Neuronal stem cell (in vitro differentiated cells): Measurements from ENCODE around the gene ADTRP.
"Not testable (repeated sequence)": the region's sequence is repeated elsewhere in the genome, so short reads cannot be mapped to it uniquely, and the experiment has no call there.

ENCODE experiments used
- DNase-seq: peaks from one replicate; pipeline ENCODE4 v3.0.0-alpha.2; 2013; ENCODE audit warnings: low spot score
- H2AFZ ChIP-seq: one replicate; pipeline ENCODE4 v1.6.1; 2013; ENCODE audit warnings: mild to moderate bottlenecking, low read length, inconsistent platforms
- H2AK5ac ChIP-seq: 2 replicates; pipeline ENCODE4 v1.6.1; 2013; ENCODE audit warnings: low read depth, mild to moderate bottlenecking, inconsistent platforms, low read length, moderate library complexity, mixed read lengths
- H2BK120ac ChIP-seq: 2 replicates; pipeline ENCODE4 v1.6.1; 2013; ENCODE audit warnings: low read depth, mild to moderate bottlenecking, inconsistent platforms, low read length, moderate library complexity, mixed read lengths
- H2BK12ac ChIP-seq: one replicate; pipeline ENCODE4 v1.6.1; 2013; ENCODE audit warnings: low read length, inconsistent platforms
- H2BK15ac ChIP-seq: 2 replicates; pipeline ENCODE4 v1.6.1; 2013; ENCODE audit warnings: mild to moderate bottlenecking, low read length, inconsistent platforms, mixed read lengths
- H2BK5ac ChIP-seq: one replicate; pipeline ENCODE4 v1.6.1; 2013; ENCODE audit warnings: inconsistent platforms, mild to moderate bottlenecking, low read length, moderate library complexity
- H3K14ac ChIP-seq: one replicate; pipeline ENCODE4 v1.6.1; 2013; ENCODE audit warnings: low read length, inconsistent platforms
- H3K18ac ChIP-seq: 2 replicates; pipeline ENCODE4 v1.6.1; 2013; ENCODE audit warnings: low read length, inconsistent platforms
- H3K23ac ChIP-seq: 2 replicates; pipeline ENCODE4 v1.6.1; 2013; ENCODE audit warnings: low read depth, mild to moderate bottlenecking, mixed read lengths, low read length, inconsistent platforms; ENCODE audit not compliant: poor library complexity
- H3K27ac ChIP-seq: replicated peaks from 3 replicates; pipeline ENCODE4 v1.5.1; 2013; ENCODE audit warnings: low read length, inconsistent platforms
- H3K27me3 ChIP-seq, 3 experiments: 2 replicates each; pipeline ENCODE4 v1.6.1; 2013; ENCODE audit warnings: low read length in 3 of 3, mild to moderate bottlenecking in 2 of 3, inconsistent platforms in 1 of 3, low read depth in 1 of 3, mixed read lengths in 1 of 3, moderate library complexity in 1 of 3; ENCODE audit not compliant: control insufficient read depth in 3 of 3, insufficient read depth in 3 of 3
- H3K36me3 ChIP-seq, 2 donors: replicated peaks in 1 of 2; 2 replicates each; pipeline ENCODE4 v1.6.1; 2013; ENCODE audit warnings: low read length in 2 of 2; ENCODE audit not compliant: control insufficient read depth in 2 of 2, insufficient read depth in 2 of 2
- H3K4ac ChIP-seq: 2 replicates; pipeline ENCODE4 v1.6.1; 2013; ENCODE audit warnings: inconsistent platforms, mild to moderate bottlenecking, low read length, moderate library complexity
- H3K4me1 ChIP-seq, 2 donors: 1 replicate in 1 of 2; 2 replicates in 1 of 2; pipeline ENCODE4 v1.6.1; 2013; ENCODE audit warnings: low read length in 2 of 2, low read depth in 1 of 2; ENCODE audit not compliant: control insufficient read depth in 2 of 2, insufficient read depth in 1 of 2
- H3K4me2 ChIP-seq: one replicate; pipeline ENCODE4 v1.6.1; 2013; ENCODE audit warnings: mild to moderate bottlenecking, low read length, inconsistent platforms; ENCODE audit not compliant: insufficient read depth, poor library complexity, severe bottlenecking
- H3K4me3 ChIP-seq, 2 donors: 2 replicates each; pipeline ENCODE4 v1.5.1; 2013; ENCODE audit warnings: low read length in 2 of 2, mild to moderate bottlenecking in 2 of 2, inconsistent platforms in 1 of 2, moderate library complexity in 1 of 2
- H3K79me1 ChIP-seq: one replicate; pipeline ENCODE4 v1.6.1; 2013; ENCODE audit warnings: low read depth, mild to moderate bottlenecking, inconsistent platforms, low read length, moderate library complexity
- H3K9ac ChIP-seq: one replicate; pipeline ENCODE4 v1.6.1; 2013; ENCODE audit warnings: mild to moderate bottlenecking, low read depth, low read length, inconsistent platforms; ENCODE audit not compliant: poor library complexity
- H3K9me3 ChIP-seq, 2 donors: replicated peaks in 1 of 2; 2 replicates each; pipeline versions ENCODE3 to v1.6.1; 2013; ENCODE audit warnings: low read length in 2 of 2, mild to moderate bottlenecking in 2 of 2, inconsistent platforms in 1 of 2, low read depth in 1 of 2, mixed read lengths in 1 of 2, moderate library complexity in 1 of 2; ENCODE audit not compliant: control insufficient read depth in 2 of 2, insufficient read depth in 1 of 2
- H4K8ac ChIP-seq: one replicate; pipeline ENCODE4 v1.6.1; 2013; ENCODE audit warnings: low read depth, mild to moderate bottlenecking, inconsistent platforms, low read length, moderate library complexity
- H4K91ac ChIP-seq: one replicate; pipeline ENCODE4 v1.6.1; 2013; ENCODE audit warnings: low read length, low read depth, mild to moderate bottlenecking, inconsistent platforms; ENCODE audit not compliant: poor library complexity
- WGBS, 2 donors: extraction: QIAGEN DNeasy Blood & Tissue Kit; methylation state at CpG; one replicate each; pipeline ENCODE4 v1.1.7; 2013; ENCODE audit warnings: missing lambda C conversion rate in 2 of 2, mixed read lengths in 1 of 2; ENCODE audit not compliant: insufficient read length in 2 of 2, insufficient replicate concordance in 1 of 2; ENCODE audit errors: extremely low coverage in 2 of 2; 5-methylcytosine and 5-hydroxymethylcytosine counted together

ADTRP gene

GRCh38 chr6:11681357-11681756 lies 97.2 kb downstream of the ADTRP start:
- H3K79me1 ChIP-seq: no peaks in the 10 kb centered on the region
- no peak overlapping the region for H3K27ac ChIP-seq
- H3K27me3 ChIP-seq: no peaks in the 10 kb centered on the region
- H3K9ac ChIP-seq: no peak overlapping the region
- DNase-seq: no peak
- no peak overlapping the region for H3K14ac ChIP-seq
- no peak overlapping the region for H2BK5ac ChIP-seq
- no peak overlapping the region for H4K8ac ChIP-seq
- no peak overlapping the region for H2BK120ac ChIP-seq
- H3K9me3 ChIP-seq: peaks cover 2 to 7% of the 10 kb centered on the region in 2 donors
- no peak overlapping the region for H3K4ac ChIP-seq
- no peak overlapping the region for H2AFZ ChIP-seq
- no peak overlapping the region for H2BK15ac ChIP-seq
- H3K4me2 ChIP-seq: no peak overlapping the region
- no peak overlapping the region for H2AK5ac ChIP-seq
- H3K23ac ChIP-seq: no peak overlapping the region
- no peak overlapping the region for H3K4me3 ChIP-seq
- no peak overlapping the region for H4K91ac ChIP-seq
- no peaks in the 10 kb centered on the region for H3K4me1 ChIP-seq
- H3K36me3 ChIP-seq: no peaks in the 10 kb centered on the region
- WGBS, 2 donors: no CpG with 5 or more reads among the region's 1 CpG
- H2BK12ac ChIP-seq: no peak overlapping the region
- H3K18ac ChIP-seq: no peak overlapping the region

- H4K91ac ChIP-seq, H3K14ac ChIP-seq: not testable (repeated sequence)
- no CpG with 5 or more reads among the region's 7 CpGs for WGBS, 2 donors
These were observed 98.1 kb downstream of the ADTRP start for GRCh38 chr6:11680479-11680878.

GRCh38 chr6:11679099-11679498 lies 99.5 kb downstream of the ADTRP start:
- no peaks in the 10 kb centered on the region for H3K36me3 ChIP-seq
- no peak overlapping the region for H2AFZ ChIP-seq
- no peak overlapping the region for H3K18ac ChIP-seq
- H3K79me1 ChIP-seq: no peaks in the 10 kb centered on the region
- H3K27ac ChIP-seq: no peak overlapping the region
- no peak overlapping the region for H3K4ac ChIP-seq
- H3K4me2 ChIP-seq: no peak overlapping the region
- no peak overlapping the region for H4K8ac ChIP-seq
- DNase-seq: no peak
- no peak overlapping the region for H2BK15ac ChIP-seq
- no peak overlapping the region for H2AK5ac ChIP-seq
- no peak overlapping the region for H4K91ac ChIP-seq
- H2BK120ac ChIP-seq: no peak overlapping the region
- no peak overlapping the region for H3K4me3 ChIP-seq
- no peaks in the 10 kb centered on the region for H3K27me3 ChIP-seq
- H3K23ac ChIP-seq: no peak overlapping the region
- H3K14ac ChIP-seq: no peak overlapping the region
- H2BK5ac ChIP-seq: no peak overlapping the region
- H2BK12ac ChIP-seq: no peak overlapping the region
- no peaks in the 10 kb centered on the region for H3K4me1 ChIP-seq
- H3K9ac ChIP-seq: no peak overlapping the region
- peaks cover 2 to 7% of the 10 kb centered on the region in 2 donors for H3K9me3 ChIP-seq
- no CpG with 5 or more reads among the region's 2 CpGs for WGBS, 2 donors

More at GRCh38 chr6:11680479-11680878, 98.1 kb downstream of the ADTRP start:
- H3K23ac ChIP-seq, H3K4me1 ChIP-seq, H3K4me3 ChIP-seq, H3K9ac ChIP-seq, H3K27ac ChIP-seq, H2BK15ac ChIP-seq, H2BK5ac ChIP-seq, H2AK5ac ChIP-seq, H3K4ac ChIP-seq, H2BK120ac ChIP-seq, H3K9me3 ChIP-seq, H3K36me3 ChIP-seq, H2AFZ ChIP-seq, H3K27me3 ChIP-seq, H3K79me1 ChIP-seq, H3K4me2 ChIP-seq, H4K8ac ChIP-seq, H3K18ac ChIP-seq, DNase-seq, H2BK12ac ChIP-seq: not testable (repeated sequence)

- Histone ChIP-seq H2BK15ac (no peak overlapping the region), H3K23ac (no peak overlapping the region), H3K9me3 (peaks cover 2% of the 10 kb centered on the region in 2 donors), H3K4me1 (no peaks in the 10 kb centered on the region), H2AK5ac (no peak overlapping the region), H4K8ac (no peak overlapping the region), H3K27me3 (no peaks in the 10 kb centered on the region), H2BK120ac (no peak overlapping the region), H2AFZ (peak overlapping the region; percentile 35), H3K18ac (no peak overlapping the region), H3K9ac (no peak overlapping the region), H3K27ac (no peak overlapping the region), H3K4me3 (no peak overlapping the region), H3K4me2 (no peak overlapping the region), H4K91ac (no peak overlapping the region), H2BK5ac (no peak overlapping the region), H3K36me3 (no peaks in the 10 kb centered on the region), H2BK12ac (no peak overlapping the region), H3K79me1 (no peaks in the 10 kb centered on the region), H3K14ac (no peak overlapping the region), H3K4ac (no peak overlapping the region)
- no peak for DNase-seq
- no CpG with 5 or more reads among the region's 2 CpGs for WGBS, 2 donors
These were observed 103.0 kb downstream of the ADTRP start for GRCh38 chr6:11675601-11676000.
